SK-N-DZ (cell line): Measurements from ENCODE around the gene CILP2.

ENCODE experiments used
- DNase-seq: peaks from one replicate; pipeline ENCODE4 v3.0.0-alpha.2; 2015; ENCODE audit warnings: low spot score

The CILP2 gene

DNA sequence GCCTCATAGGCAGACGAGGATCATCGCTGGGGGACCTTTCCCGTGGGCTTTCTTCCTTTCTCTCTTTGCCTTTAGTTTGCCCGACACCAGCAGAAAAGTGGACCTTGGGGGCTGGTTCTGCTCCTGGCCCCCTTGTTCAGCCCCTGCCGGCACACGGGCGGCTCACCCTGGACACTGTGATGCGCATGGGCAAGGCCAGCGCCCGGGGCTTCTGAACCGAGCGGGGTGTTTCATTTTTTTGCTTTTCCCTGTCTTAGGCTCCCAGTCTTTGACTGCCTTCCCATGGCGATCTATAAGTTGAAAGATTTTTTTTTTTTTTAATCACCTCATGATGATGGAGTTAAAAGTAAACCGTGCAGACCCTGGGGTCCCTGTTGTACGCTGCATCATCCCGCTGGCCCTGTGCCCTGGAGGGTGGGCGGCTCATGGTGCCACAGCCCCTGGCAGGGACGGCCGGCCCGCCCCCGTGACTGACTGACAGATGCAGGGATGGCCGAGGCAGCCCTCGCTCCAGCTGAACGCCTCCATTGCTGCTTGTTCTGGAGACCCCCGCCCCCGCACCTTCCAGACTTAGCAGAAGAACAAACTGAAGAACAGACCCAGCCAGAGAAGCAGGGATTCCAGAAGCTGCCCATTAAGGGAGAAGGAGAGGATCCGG is 32.3 kb upstream of the CILP2 start:
- no peak for DNase-seq

DNA sequence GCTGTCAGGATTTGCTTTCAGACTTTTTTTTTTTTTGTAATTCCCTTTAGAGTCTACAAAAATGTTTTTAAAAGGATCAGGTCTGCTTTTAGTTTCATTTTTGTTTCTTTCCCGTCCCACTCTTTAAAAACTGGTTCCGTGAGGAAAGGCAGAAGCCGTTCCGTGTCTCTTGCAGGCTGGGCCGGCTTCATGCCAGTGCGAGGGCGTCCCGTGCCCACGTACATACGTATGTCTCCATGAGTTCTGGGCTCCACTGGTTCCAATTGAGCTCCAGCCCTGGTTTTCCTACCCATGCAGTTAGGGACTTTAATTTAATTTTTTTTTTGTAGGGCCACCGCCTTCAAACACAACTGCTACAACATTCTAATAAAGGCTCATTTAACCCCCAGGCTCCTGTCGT is 31.5 kb upstream of the CILP2 start:
- no peak for DNase-seq

DNA sequence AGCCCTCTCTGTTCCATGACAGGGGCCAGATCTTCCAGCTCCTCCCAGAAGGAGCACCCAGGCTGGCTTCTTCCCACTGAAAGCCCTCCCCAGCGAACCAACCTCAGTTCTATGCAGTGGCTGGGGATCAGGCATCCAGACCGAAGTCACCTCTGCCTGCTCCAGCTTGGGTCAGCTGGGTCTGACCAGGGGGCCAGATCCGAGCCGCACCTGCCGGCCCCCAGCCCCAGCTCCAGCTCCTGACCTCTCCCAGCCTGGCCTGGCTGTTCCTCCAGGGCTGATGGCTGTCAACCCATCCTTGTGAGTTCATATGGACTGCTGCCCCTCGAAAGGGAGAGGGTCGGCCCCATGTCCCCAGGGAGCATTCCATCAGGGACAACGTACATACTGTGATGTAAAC is 30.7 kb upstream of the CILP2 start:
- DNase-seq: no peak

DNA sequence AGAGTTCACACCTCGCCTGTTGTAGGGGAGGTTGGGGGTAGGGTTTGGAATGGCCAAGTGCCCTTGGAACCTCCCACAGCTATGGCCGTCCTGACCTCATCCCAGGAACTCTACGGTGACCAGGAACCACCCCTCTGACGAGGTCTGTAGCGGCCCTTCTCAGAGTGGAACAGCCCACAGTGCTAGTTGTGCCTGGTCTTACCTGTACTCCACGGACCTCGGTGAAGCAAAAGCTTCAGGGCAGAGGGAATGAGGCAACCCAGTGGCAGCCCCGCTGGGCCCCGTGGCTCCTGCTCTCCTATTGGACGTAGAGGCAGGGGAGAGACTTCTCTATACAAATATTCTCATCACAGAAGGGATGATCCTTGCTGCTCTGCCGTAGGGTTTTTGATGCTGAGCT is 29.8 kb upstream of the CILP2 start:
- no peak for DNase-seq

DNA sequence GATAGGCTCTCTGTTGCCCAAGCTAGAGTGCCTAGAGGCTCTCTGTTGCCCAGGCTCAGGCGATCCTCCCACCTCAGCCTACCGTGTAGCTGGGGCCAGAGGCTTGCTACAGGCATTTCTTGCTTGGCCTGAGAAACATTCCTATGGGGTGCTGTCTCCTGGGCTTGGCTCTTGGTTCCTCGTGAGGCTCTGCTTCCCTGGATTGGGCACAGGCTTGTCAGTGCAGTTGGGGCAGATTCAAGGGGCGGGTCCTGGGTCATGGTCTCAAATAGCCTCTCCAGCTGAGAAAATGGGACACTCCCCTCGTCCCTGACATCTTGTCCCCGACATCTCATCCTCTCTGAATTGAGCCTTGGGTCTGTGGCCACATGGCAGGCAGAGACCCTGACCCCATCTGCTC is 27.6 kb upstream of the CILP2 start:
- no peak for DNase-seq

DNA sequence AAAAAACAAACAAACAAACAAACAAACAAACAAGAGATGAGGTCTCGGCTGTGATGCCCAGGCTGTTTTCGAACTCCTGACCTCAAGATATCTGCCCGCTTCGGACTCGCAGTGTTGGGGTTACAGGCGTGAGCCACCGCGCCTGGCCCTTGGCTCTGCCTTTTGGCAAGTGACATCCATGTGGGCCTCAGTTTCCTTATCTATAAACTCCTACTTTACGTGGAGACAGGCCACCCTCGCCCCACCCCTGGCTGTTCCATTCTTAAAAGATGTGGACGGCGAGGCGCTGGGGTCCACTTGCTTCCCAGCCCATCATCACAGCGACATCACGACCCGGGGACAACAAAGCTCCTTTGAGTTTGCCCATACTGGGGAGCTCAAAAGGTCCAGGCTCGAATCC is 24.4 kb upstream of the CILP2 start:
- DNase-seq: no peak

DNA sequence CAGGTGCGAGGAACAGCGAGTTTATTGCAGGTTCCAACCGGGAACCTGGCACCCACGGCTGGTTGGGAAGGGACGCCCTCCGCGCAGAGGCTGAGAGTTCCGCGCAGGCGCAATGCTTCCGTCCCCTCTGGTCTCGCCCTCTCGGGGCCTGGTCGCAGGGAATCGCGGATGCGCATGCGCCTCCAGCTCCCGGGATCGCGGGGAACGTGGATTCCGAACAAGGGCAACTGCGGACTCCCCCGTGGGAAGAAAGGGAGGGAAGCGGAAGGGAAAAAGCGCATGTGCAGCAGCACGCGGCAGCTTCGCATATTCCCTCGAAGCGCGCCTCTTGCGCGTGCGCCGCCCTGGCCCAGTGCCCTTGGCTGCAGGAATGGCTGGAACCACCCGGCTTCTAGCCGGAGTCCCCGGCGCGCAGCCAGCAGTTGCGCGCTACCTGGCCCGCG is 23.8 kb upstream of the CILP2 start:
- DNase-seq: no peak

DNA sequence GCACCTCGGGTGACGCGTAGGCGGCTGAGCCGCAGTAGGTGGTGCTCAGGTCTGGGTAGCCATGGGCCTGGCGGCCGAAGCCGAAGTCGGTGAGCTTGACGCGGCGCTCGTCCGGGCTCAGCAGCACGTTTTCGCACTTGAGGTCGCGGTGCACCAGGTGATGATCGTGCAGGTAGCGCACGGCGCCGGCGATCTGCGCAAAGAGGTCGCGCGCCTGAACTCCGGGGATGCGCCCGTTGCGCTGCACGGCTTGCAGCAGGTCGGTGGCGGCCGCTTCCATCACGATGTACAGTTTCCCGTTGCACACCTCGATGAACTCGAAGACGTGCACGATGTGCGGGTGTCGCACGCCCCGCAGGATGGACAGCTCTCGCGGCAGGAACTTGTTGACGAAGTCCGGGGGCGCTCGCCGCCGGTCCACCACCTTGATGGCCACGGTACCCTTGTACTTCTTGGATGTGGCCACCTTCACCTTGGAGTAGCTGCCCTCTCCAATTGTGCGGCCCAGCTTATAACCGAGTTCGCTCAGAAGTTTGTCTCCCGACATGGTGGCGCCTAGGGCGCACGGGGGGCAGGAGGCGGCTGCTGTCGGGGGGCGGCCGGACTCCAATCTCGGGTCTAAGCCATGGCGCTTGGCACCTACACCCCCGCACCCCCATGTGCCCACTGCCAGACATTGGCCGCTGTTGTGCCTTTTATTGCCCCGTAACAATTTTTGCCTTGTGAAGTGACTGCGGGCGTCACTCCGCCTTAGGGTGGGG is 23.0 kb upstream of the CILP2 start, which contains the start of gene TSSK6:
TSSK6 (minus strand) TSS at position 668 of the 761 bp plus-strand sequence; CDS start at position 547, 121 bp downstream.
- DNase-seq: no peak

DNA sequence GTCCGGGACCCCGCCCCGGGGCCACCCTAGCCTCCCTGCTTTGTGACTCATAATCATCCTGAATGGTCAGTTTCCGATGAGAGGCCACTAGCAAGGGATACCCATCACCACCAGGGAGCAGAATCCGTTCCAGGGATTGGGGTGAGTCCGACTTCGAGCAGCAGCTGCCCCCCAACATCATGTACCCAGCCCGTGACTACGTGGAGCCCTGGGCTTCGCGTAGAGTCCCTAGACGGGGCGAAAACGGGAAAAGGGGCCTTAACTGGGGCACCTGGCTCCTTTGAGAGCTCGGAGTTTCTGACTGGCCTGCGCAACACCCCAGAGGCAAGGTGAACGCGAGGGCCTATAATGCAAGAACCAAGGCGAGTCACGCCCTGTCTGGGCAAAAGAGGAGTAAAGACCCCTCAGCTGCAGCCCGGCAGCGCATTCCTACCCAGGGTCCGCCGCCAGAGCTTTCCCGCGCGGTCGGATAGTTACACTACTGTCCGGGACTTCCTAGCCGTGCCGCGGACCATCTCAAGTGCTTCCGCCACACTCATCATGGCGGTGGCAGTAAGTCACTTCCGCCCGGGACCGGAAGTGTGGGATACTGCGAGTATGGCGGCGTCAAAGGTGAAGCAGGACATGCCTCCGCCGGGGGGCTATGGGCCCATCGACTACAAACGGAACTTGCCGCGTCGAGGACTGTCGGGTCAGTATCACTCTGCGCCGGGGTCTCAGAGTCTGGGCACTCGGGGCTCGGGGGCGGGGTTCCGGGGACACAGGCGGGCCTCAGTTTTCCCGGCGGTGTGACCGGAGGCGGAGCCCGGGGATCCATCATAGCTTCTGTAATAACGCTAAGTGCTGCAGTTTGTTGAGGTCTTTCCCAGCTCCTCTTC is 22.2 kb upstream of the CILP2 start, which contains the start of gene NDUFA13:
NDUFA13 (plus strand) TSS at position 584 of the 878 bp plus-strand sequence; CDS start at position 598, 14 bp downstream.
- DNase-seq: peak; percentile 93

DNA sequence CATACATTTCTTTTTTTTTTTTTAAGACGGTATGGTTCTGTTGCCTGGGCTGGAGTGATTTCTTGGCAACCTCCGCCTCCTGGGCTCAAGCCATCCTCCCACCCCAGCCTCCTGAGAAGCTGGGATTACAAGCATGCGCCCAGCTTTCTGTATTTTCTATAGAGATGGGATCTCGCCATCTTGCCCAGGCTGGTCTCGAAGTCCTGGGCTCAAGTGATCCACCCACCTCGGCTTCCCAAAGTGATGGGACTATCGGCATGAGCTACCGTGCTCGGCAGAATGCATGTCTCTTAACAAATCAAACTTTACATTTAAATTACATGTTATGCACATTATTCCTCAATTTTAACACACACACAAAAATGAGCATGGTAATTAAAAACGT is 20.8 kb upstream of the CILP2 start:
- DNase-seq: no peak

DNA sequence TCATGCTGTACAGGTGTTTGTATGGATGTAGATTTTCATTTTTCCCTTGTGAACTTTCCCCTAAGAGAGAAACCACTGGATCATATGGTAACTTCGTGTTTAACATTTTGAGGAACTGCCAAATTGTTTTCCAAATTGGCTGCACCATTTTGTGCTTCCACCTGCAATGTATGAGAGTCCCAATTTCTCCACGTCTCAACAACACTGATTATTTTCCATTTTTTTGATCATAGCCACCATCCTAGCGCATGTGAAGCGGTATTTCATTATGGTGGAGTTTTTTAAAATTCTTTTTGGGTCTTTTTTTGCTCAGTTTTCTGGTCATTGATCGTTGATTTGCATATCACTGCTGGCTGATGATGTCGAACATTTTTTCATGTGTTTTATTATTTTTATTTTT is 17.1 kb upstream of the CILP2 start:
- no peak for DNase-seq

DNA sequence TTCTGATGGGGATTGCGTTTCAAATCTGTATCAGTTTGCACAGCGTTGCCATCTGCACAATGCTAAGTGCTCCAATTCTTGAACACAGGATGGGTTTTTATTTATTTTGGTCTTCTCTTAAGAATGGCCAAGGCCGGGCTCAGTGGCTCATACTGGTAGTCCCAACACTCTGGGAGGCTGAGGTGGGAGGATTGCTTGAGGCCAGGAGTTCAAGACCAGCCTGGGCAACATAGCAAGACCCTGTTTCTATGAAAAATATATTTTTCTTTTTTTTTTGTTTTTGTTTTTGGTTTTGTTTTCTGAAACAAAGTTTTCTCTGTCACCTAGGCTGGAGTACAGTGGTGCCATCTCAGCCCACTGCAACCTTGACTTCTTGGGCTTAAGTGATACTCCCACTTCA is 14.9 kb upstream of the CILP2 start:
- no peak for DNase-seq

DNA sequence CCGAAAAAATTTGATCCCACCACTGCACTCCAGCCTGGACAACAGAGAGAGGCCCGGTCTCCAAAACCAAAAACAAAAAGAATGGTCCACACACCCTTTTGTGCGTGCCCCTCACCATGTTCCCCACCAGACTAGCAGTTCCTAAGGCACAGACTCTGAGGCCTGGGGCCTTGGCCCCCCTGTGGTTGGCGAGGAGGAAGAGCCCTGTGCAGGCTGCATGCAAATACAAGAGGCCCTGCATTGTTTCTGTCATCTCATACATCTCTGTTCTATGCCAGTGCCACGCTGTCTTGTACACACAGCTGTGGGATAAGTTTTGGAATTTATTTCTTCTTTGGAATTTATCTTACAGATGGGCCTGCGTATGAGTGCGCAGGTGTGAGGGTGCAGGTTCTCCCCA is 14.0 kb upstream of the CILP2 start:
- DNase-seq: no peak

DNA sequence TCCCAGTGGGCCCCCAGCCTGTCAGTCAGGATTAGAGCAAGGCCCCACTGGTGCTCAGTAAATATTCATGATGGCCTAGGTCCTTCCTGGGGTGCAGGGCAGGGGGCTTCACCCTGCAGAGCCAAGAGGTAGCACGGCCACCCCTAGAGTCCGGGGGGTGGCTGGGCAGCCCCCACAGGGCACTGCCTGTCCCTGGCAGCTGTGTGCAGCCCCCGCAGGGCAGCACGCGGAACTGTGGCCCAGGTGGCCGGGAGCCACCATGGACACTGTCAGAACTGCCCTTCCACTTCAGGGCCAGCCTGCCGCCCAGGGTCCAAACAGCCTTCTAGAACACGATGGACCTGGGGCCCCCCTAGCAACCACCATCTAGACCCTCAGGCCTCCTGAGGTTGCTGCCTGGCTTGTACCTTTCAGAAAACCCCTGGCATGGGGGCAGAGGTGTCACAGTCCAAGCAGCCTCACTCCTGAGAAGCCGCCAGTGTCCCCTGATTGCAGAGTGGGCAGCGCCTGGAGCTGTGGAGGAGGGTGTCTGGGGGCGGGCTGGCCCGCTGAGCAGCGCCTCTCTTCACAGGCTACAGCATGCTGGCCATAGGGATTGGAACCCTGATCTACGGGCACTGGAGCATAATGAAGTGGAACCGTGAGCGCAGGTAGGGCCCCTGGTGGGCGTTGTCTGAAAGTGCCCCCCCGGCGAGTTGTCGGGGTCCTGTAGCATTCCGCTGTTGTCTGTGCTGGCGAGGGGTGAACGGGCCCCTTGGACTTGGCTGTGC is 12.3 kb upstream of the CILP2 start:
- DNase-seq: no peak

DNA sequence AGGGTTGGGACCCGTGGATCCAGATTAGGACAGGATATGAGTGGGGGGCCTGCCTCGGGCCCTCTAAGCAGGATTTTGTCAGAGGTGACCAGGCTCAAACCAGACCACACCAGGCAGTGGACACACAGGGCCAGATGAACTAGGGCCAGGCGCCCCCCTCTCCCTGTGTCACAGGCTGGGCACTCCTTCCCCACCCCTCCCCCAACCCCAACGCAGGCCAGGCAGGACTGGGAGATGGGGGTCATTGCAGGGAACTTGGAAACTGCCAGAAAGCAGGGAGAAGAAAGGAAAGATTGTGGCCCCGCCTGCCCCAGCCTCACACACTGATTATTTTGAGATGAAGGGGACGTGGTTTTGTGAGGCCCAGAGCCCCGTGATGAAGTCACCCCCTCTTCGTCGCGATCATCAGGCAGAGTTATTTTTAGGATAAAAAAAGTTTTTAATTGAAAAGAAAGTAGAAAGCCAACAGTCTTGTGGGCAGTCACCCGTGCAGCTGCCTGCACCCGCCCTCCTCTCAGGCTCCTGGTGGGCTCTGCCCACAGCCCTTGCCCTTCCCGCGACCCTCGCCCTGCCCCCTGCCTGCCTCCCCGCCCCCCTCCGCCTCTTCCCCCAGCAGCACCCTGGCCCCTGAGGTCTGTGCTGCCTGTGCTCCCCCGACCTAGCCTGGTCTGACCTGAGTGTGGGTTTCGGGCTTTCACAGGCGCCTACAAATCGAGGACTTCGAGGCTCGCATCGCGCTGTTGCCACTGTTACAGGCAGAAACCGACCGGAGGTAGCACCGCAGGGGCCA is 11.3 kb upstream of the CILP2 start:
- DNase-seq: no peak

DNA sequence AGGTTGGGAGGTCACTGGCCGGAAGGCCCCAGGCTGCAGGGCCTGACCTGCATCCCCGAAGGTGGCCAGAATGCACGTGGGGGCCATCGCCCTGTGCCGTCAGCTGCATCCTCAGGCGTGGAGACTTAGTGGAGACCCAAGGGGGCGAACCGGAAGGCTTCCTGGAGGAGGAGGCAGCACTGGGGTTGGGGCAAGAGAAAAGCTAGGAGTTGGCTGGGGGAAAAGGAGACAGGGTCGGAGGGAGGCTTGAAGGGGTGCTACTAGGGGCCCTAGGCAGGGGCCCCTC is 10.8 kb upstream of the CILP2 start:
- no peak for DNase-seq

DNA sequence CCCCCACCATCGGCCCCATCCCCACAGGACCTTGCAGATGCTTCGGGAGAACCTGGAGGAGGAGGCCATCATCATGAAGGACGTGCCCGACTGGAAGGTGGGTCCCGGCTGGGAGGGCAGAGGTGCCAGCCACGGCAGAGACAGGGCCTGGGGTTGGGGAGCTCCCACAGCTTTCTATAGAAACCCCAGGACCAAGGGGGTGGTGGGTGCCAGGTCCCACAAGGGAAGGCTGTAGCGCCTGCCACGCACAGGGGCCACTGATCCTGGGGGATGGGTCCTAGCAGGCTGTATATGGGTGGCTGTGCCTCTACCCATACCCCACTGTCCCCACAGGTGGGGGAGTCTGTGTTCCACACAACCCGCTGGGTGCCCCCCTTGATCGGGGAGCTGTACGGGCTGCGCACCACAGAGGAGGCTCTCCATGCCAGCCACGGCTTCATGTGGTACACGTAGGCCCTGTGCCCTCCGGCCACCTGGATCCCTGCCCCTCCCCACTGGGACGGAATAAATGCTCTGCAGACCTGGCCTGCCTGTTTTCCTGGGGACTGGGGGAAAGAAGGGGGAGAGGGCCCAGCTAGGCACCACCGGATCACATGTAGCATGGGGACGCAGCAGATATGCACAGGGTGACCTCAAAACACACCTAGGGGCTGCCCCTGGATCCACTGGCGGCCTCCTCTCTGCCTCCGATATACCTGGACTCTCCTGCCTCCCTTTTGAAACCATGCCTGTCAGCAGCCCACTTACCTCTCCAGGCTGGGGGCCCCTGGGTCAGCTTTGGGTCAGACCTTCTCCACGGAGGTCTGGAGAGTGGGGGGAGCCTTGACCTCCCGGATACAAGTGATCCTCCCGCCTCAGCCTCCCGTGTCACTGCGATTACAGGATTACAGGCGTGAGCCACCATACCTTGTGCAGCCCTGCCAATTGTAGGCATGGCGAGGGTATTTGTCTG is 10.1 kb upstream of the CILP2 start:
- no peak for DNase-seq

DNA sequence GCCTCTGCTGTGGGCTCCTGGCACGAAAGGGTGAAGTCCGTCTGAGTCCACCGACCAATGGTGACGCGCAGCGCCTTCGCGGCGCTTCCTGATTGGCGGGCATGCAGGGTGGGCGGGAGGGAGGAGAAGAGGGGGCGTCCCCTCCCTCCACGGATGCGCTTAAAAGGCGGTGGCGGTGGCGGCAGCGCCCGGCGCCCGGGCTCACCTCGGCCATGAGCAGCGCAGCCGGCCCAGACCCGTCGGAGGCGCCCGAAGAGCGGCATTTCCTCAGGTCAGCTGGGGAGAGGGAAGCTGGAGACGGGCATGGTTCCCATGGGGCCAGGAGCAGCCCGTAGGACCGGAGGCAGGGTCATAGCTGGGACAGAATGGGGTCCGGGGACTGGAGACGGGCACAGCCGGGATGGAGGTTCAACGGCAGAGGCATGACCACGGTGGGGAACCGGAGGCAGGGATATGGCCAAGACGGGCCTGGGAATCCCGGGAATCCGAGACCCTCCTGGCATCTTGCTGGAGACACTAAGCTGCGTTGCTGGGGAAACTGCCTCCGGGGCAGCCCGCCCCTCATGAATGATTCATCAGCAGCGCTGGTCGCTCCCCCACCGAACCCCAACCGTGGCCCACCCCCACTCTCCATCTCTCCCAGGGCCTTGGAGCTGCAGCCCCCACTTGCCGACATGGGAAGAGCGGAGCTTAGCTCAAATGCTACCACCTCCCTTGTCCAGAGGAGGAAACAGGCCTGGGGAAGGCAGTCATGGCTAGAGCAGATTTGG is 9.2 kb upstream of the CILP2 start, which contains the start of gene YJEFN3:
YJEFN3 (plus strand) TSS at position 191 of the 770 bp plus-strand sequence; CDS start at position 213, 22 bp downstream.
- DNase-seq: peak; percentile 64
